OCI-LY7 (cell line): Measurements from ENCODE around the gene PTPN13. TPM values are rescaled to one million over a fixed set of nuclear protein-coding genes. Genes with fewer than 3 reads are reported as not detected.

Experiments used
- BruUV-seq: library from RNA; stranded (reverse); fragments of 400-500 nt; replicated peaks from 2 replicates; lab custom pipeline; 2021; lab: Mats Ljungman, UMichigan
- CTCF ChIA-PET: fragments of 300-600 bp; sonication (Branson Sonifier 250); formaldehyde crosslinking; loops from one replicate; lab custom pipeline; 2022; ENCODE audit warnings: antibody characterized with exemption; ENCODE audit not compliant: unreplicated experiment; lab: Charles Lee
- POLR2A ChIA-PET: fragments of 300-600 bp; sonication (Branson Sonifier 250); formaldehyde crosslinking; loops from one replicate; lab custom pipeline; 2022; ENCODE audit warnings: antibody characterized with exemption; lab: Charles Lee
- DNase-seq: peaks from one replicate; pipeline ENCODE4 v3.0.0-alpha.2; 2015; ENCODE audit warnings: low spot score
- H2AFZ ChIP-seq: fragments of 200-600 bp; sonication (generic), shearing (Covaris generic); 2 replicates; pipeline ENCODE4 v1.6.1; 2014; ENCODE audit warnings: mild to moderate bottlenecking, antibody characterized with exemption, low read length, moderate library complexity
- H3K27ac ChIP-seq: fragments of 200-600 bp; sonication (generic); 2 replicates; pipeline ENCODE4 v1.5.1; 2014; ENCODE audit warnings: mixed run types, low read depth, mild to moderate bottlenecking, moderate library complexity, low read length, inconsistent platforms; ENCODE audit not compliant: poor library complexity, severe bottlenecking
- H3K36me3 ChIP-seq: fragments of 200-600 bp; sonication (generic); 2 replicates; pipeline ENCODE4 v1.6.1; 2014; ENCODE audit warnings: mild to moderate bottlenecking, antibody characterized with exemption, low read length, moderate library complexity, mixed read lengths; ENCODE audit not compliant: insufficient read depth
- H3K4me1 ChIP-seq: fragments of 200-600 bp; sonication (generic); 2 replicates; pipeline ENCODE4 v1.5.1; 2014; ENCODE audit warnings: mild to moderate bottlenecking, low read length; ENCODE audit not compliant: insufficient read depth, poor library complexity, severe bottlenecking
- H3K4me2 ChIP-seq: fragments of 200-600 bp; sonication (generic); 2 replicates; pipeline ENCODE4 v1.6.1; 2014; ENCODE audit warnings: mild to moderate bottlenecking, low read length
- H3K4me3 ChIP-seq: fragments of 200-600 bp; sonication (generic); 2 replicates; pipeline ENCODE4 v1.5.1; 2014; ENCODE audit warnings: mild to moderate bottlenecking, low read depth, low read length; ENCODE audit not compliant: poor library complexity, severe bottlenecking
- H3K79me2 ChIP-seq: fragments of 200-600 bp; sonication (generic); 2 replicates; pipeline ENCODE4 v1.6.1; 2016; ENCODE audit warnings: low read depth, mild to moderate bottlenecking, low read length, moderate library complexity, mixed read lengths; ENCODE audit not compliant: insufficient read depth
- H3K9me2 ChIP-seq: fragments of 200-600 bp; sonication (generic); 2 replicates; pipeline ENCODE4 v1.6.1; 2016; ENCODE audit warnings: mild to moderate bottlenecking, low read length, mixed read lengths; ENCODE audit not compliant: insufficient read depth
- H3K9me3 ChIP-seq: fragments of 200-600 bp; sonication (generic); 2 replicates; pipeline ENCODE4 v1.6.1; 2014; ENCODE audit warnings: mild to moderate bottlenecking, mixed run types, low read length, mixed read lengths
- H4K20me1 ChIP-seq: fragments of 200-600 bp; sonication (generic); 2 replicates; pipeline ENCODE4 v1.6.1; 2014; ENCODE audit warnings: mild to moderate bottlenecking, antibody characterized with exemption, low read length, moderate library complexity, mixed read lengths; ENCODE audit not compliant: insufficient read depth
- CTCF ChIP-seq: fragments of 200-600 bp; sonication (generic); conservative IDR thresholded peaks from 2 replicates; pipeline ENCODE4 v1.5.1; 2014; ENCODE audit warnings: mild to moderate bottlenecking, antibody characterized with exemption, low read length, moderate library complexity, mixed read lengths
- EZH2phosphoT487 ChIP-seq: fragments of 200-600 bp; sonication (generic); IDR thresholded peaks from 2 replicates; pipeline ENCODE4 v1.6.1; 2018; ENCODE audit warnings: low read depth, borderline replicate concordance, mild to moderate bottlenecking, mixed run types, antibody characterized with exemption, low read length, moderate library complexity, mixed read lengths
- intact Hi-C: fragments of 100-400 bp; cut with micrococcal nuclease; formaldehyde crosslinking; loops from one replicate; pipeline ENCODE4 v1.10.0; 2022; ENCODE audit not compliant: unreplicated experiment
- total RNA-seq, 2 experiments: library from RNA; depleted of rRNA in 1 of 2; stranded (reverse); fragments of >200 nt in 1 of 2; shearing (Covaris generic) in 1 of 2; gene quantifications; 2 replicates each; pipeline ENCODE4 v1.2.3, GENCODE V29; 2014 to 2022

Gene PTPN13
- total RNA-seq, 2 experiments from 2014 or later = not detected

GRCh38 chr4:86833615-86834014, 239.5 kb downstream of the PTPN13 start:
- POLR2A ChIA-PET = interaction anchor here (0.6 kb wide), 1 partner anchor 1748 kb away, joined by 3 read pairs; no protein-coding TSS in a partner anchor
- CTCF ChIA-PET = no interaction called here
- no TSS peak for BruUV-seq

GRCh38 chr4:86834901-86835300, 240.8 kb downstream of the PTPN13 start:
- POLR2A ChIA-PET = interaction anchor here (0.7 kb wide), 1 partner anchor 12 kb away, joined by 3 read pairs; no protein-coding TSS in a partner anchor
- H4K20me1 ChIP-seq = no peaks in the 10 kb centered on the region
- no peak for DNase-seq
- no TSS peak for BruUV-seq
- CTCF ChIA-PET = no interaction called here
- no peak overlapping the region for H3K4me2 ChIP-seq
- intact Hi-C loops = no loop called here
- H3K9me3 ChIP-seq = no peaks in the 10 kb centered on the region
- no peak overlapping the region for H3K4me3 ChIP-seq
- no peaks in the 10 kb centered on the region for H3K4me1 ChIP-seq
- H3K27ac ChIP-seq = no peak overlapping the region
- no peaks in the 10 kb centered on the region for H3K36me3 ChIP-seq
- no peak for TF ChIP-seq CTCF
- TF ChIP-seq EZH2phosphoT487 = no peak
- no peaks in the 10 kb centered on the region for H3K9me2 ChIP-seq
- H3K79me2 ChIP-seq = no peaks in the 10 kb centered on the region
- H2AFZ ChIP-seq = no peak overlapping the region

More at GRCh38 chr4:86833615-86834014, 239.5 kb downstream of the PTPN13 start:
- Histone ChIP-seq H3K36me3 (no peaks in the 10 kb centered on the region), H4K20me1 (no peaks in the 10 kb centered on the region), H3K27ac (no peak overlapping the region), H3K4me1 (no peaks in the 10 kb centered on the region), H3K4me3 (no peak overlapping the region), H3K9me3 (no peaks in the 10 kb centered on the region), H3K4me2 (no peak overlapping the region), H3K9me2 (no peaks in the 10 kb centered on the region), H2AFZ (no peak overlapping the region), H3K79me2 (no peaks in the 10 kb centered on the region)
- TF ChIP-seq EZH2phosphoT487 (no peak), CTCF (no peak)
- DNase-seq = no peak
- intact Hi-C loops = no loop called here

DNA sequence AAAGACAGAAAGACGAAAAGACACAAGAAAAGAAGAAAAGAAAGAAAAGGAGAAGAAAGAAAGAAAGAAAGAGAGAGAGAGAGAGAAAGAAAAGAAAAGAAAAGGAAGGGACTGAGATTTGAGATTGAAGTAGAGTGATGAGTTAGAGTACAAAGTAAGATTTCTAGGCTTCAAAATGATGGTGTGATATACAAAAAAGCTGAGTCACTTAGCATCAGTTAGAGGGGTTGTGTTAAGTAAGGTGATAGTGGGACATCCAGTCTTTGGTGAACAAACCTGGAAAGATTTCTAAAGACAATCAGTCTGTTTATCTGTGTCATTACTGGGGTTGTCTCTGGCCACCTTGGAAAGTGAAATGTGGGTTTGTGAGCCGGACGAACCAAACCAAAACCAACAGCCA, 241.6 kb downstream of the PTPN13 start:
- no peak overlapping the region for H2AFZ ChIP-seq
- H3K36me3 ChIP-seq = no peaks in the 10 kb centered on the region
- no peaks in the 10 kb centered on the region for H3K9me2 ChIP-seq
- BruUV-seq = no TSS peak
- no peak overlapping the region for H3K4me2 ChIP-seq
- H3K4me3 ChIP-seq = no peak overlapping the region
- no peak overlapping the region for H3K27ac ChIP-seq
- no peaks in the 10 kb centered on the region for H3K4me1 ChIP-seq
- H4K20me1 ChIP-seq = no peaks in the 10 kb centered on the region
- ChIA-PET CTCF (no interaction called here), POLR2A (interaction anchor here (0.7 kb wide), 1 partner anchor 11 kb away, joined by 3 read pairs; no protein-coding TSS in a partner anchor)
- DNase-seq = no peak
- H3K9me3 ChIP-seq = no peaks in the 10 kb centered on the region
- intact Hi-C loops = no loop called here
- TF ChIP-seq CTCF = no peak
- H3K79me2 ChIP-seq = no peaks in the 10 kb centered on the region
